SJCRH30 (cell line): ENCODE data around the gene PDF. TPM values are rescaled to one million over a fixed set of nuclear protein-coding genes. Genes with fewer than 3 reads are reported as not detected.

Experiments used
- DNase-seq, 2 experiments: peaks; one replicate each; pipeline ENCODE4 v3.0.0-alpha.2; 2015 to 2020
- H3K27ac ChIP-seq: fragments of 250-450 bp; sonication (Bioruptor Pico); 2 replicates; pipeline ENCODE4 v1.5.1; 2020; ENCODE audit warnings: mild to moderate bottlenecking, moderate library complexity
- H3K27me3 ChIP-seq: fragments of 250-450 bp; sonication (Bioruptor Pico); 2 replicates; pipeline ENCODE4 v1.5.1; 2020; ENCODE audit warnings: mild to moderate bottlenecking, moderate library complexity
- H3K36me3 ChIP-seq: fragments of 250-450 bp; sonication (Bioruptor Pico); 2 replicates; pipeline ENCODE4 v1.5.1; 2020; ENCODE audit warnings: mild to moderate bottlenecking, moderate library complexity
- H3K4me1 ChIP-seq: fragments of 250-450 bp; sonication (Bioruptor Pico); 2 replicates; pipeline ENCODE4 v1.5.1; 2020; ENCODE audit warnings: mild to moderate bottlenecking, moderate library complexity
- H3K4me3 ChIP-seq: fragments of 250-450 bp; sonication (Bioruptor Pico); 2 replicates; pipeline ENCODE4 v1.5.1; 2020; ENCODE audit warnings: mild to moderate bottlenecking, moderate library complexity
- H3K9me3 ChIP-seq: fragments of 250-450 bp; sonication (Bioruptor Pico); replicated peaks from 2 replicates; pipeline ENCODE4 v1.5.1; 2020; ENCODE audit warnings: mild to moderate bottlenecking, moderate library complexity
- total RNA-seq: library from RNA; depleted of rRNA; stranded (reverse); fragments of >200 nt; shearing (Covaris generic); gene quantifications from 2 replicates; pipeline ENCODE4 v1.2.3, GENCODE V29; 2014

Gene PDF
- total RNA-seq, 1 experiment from 2014 or later = 10.3 TPM

DNA sequence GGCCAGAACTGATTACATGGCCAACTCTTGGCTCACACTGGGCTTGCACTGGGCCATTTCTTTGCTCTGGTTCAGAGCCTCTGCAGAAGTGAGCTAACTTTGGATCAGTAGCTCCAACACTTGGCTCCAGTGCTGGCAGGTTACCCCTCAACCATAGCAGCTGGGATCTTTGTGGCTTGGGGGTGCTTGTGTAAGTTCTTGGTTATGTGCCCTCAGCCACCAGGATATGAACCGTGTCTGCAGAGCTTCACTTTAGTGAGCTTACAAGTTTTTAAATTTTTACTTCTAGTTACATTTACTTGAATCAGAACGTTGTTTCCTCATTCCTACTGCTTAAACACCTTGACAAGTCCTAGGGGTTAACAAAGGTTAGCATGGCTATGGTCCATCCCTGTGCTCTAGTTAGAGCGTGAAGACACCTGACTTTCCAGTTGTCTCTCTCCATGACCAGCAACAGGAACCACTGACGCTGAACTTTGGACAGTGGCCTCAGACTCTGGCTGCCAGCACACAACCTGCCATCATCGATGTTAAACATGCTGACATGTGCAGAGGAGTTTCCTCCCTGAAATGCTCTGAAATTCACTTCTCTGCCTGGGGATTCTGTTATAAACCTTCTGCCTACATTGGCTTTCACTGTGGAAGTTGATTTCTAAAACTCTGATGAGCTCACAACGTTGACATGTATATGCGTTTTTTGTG lies 4.1 kb downstream of the PDF start:
- H3K36me3 ChIP-seq = peaks cover 37% of the 10 kb centered on the region

DNA sequence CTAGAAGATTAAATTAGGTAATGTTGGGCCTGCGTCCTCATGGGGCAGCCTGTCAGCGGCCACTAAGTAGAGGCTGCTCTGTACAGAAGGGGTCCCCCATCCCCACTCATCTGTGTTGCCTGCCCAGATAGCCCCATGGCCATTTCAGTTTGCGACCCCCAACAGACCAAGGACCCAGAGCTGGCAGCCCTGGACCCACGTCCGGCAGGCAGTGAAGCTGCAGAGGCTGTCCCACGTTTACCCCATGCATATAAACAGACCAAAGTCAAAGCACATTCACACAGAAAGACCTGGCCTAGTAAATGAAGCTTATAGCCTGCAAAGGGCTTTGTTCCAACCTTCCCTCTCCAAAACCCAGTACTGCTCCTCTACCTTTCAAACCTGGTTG lies 4.6 kb downstream of the PDF start:
- no peaks in the 10 kb centered on the region for H3K9me3 ChIP-seq
- H3K4me1 ChIP-seq = peaks cover 10% of the 10 kb centered on the region
- DNase-seq = no peak
- H3K27me3 ChIP-seq = no peaks in the 10 kb centered on the region
- H3K4me3 ChIP-seq = no peak overlapping the region
- no peak overlapping the region for H3K27ac ChIP-seq
- H3K36me3 ChIP-seq = peaks cover 37% of the 10 kb centered on the region

More for the DNA sequence above, 4.1 kb downstream of the PDF start:
- no peak overlapping the region for H3K4me3 ChIP-seq
- H3K27me3 ChIP-seq = no peaks in the 10 kb centered on the region
- H3K9me3 ChIP-seq = no peaks in the 10 kb centered on the region
- H3K4me1 ChIP-seq = peaks cover 10% of the 10 kb centered on the region
- H3K27ac ChIP-seq = no peak overlapping the region
- no peak for DNase-seq

DNA sequence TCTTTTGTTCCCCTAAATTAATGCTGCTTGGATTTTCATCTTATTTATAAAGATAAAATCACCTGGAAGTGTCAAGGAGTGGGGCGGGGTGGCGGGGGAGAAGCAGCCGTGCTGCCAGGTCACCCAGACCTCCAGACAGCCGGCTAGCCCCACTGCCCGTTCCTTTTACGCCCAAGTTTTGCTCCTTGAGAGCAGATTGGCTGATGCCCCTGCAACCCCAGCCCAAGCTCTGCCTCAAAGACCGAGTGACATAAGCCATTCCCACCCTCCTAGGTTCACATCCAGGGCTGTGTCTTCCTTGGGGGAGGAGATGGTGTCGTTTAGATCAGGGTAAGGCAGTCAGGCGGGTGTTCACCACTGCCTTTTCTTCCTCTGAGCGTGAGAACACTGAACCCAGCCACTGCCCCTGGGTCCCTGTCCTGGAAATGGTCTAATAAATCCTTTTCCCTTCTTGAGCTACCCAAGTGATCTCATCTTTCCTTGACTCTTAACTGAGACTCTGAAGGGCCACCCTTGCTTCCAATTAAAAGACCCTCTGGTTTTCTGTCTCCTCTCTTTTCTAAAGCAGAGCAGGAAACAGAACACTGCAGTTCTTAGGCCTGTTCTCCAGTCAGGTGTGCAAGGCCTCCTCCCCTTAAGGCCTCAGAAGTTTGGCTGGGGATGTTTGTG lies 5.7 kb downstream of the PDF start:
- peaks cover 40% of the 10 kb centered on the region for H3K36me3 ChIP-seq
- peaks cover 10% of the 10 kb centered on the region for H3K4me1 ChIP-seq
- no peak for DNase-seq
- H3K4me3 ChIP-seq = no peak overlapping the region
- no peaks in the 10 kb centered on the region for H3K9me3 ChIP-seq
- H3K27ac ChIP-seq = no peak overlapping the region
- no peaks in the 10 kb centered on the region for H3K27me3 ChIP-seq

DNA sequence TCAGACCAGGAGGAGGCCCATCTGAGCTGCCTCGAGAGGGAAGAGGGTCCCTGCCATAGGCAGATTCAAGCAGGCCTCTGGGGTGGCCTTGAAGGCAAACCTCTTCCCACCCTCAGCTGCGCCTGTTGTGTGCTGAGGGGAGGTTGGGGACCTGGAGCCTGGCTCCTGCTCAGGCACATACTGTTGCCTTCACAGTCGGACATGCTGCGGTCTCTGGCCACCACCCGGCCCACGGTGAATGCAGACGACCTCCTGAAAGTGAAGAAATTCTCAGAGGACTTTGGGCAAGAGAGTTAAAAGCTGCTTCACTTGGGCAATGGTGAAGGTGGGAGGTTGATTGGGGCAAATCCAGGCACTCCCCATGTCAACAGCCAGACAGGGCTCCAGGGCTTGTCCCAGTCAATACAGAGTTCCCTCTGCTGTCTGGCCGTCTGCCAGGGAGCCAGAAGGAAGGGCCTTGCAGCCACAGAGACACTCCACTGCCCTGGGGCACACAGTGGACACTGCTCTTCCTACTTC lies 6.3 kb downstream of the PDF start:
- Histone ChIP-seq H3K36me3 (peaks cover 43% of the 10 kb centered on the region), H3K4me3 (no peak overlapping the region), H3K27me3 (no peaks in the 10 kb centered on the region), H3K27ac (no peak overlapping the region), H3K9me3 (no peaks in the 10 kb centered on the region), H3K4me1 (peaks cover 6% of the 10 kb centered on the region)
- DNase-seq = no peak

DNA sequence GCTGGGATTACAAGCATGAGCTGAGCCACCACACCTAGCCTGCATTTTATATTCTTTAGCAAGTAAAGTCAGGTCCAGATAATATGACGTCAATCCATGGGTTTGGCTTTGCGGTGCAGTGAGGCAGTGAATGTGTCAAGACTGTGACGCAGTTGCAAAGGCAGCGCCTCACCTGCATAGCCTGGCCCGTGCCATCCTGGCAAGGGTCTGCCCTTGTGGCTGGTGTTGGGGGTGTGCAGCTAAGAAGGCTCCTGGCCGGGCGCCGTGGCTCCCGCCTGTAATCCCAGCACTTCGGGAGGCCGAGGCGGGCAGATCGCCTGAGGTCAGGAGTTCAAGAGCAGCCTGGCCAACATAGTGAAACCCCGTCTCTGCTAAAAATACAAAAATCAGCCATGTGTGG lies 7.0 kb downstream of the PDF start:
- Histone ChIP-seq H3K27me3 (no peaks in the 10 kb centered on the region), H3K27ac (no peak overlapping the region), H3K4me1 (no peaks in the 10 kb centered on the region), H3K9me3 (no peaks in the 10 kb centered on the region), H3K36me3 (peaks cover 38% of the 10 kb centered on the region), H3K4me3 (no peak overlapping the region)
- DNase-seq = no peak

DNA sequence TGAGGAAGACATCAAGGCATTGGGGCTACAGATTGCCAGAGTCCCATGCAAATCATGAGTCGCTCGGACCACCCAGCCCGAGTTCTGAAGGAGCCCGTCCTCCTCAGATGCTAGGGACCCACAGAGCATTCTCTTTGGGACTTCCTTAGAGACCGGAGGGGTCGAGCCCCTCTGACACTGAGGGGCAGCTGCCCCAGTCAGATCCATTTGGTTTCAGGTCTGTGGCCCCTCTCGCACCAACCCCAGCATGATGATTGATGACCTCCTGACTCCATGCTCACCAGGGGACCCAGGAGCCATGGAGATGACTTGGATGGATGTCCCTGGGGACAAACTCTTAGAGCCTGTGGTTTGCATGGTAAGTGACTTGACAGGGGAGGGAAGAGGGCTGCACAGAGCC lies 8.0 kb downstream of the PDF start:
- Histone ChIP-seq H3K4me1 (no peaks in the 10 kb centered on the region), H3K9me3 (no peaks in the 10 kb centered on the region), H3K36me3 (peaks cover 34% of the 10 kb centered on the region), H3K4me3 (no peak overlapping the region), H3K27ac (no peak overlapping the region), H3K27me3 (no peaks in the 10 kb centered on the region)
- DNase-seq = no peak

DNA sequence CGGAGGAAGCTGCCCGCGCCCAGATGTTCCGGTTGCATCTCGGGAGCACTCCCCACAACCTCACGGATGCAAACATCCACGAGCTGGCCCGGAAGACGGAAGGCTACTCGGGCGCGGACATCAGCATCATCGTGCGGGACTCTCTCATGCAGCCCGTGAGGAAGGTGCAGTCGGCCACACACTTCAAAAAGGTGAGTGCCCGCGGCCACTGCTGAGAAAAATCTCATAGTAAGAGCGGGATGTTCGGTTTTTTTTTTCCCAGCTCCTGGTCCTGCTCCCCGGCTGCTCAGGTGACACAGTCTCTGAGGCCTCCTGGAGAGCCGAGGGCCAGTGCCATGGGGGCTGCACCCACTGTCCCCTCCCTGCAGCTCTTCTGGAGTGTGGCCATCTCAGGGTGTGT lies 9.3 kb downstream of the PDF start:
- no peak for DNase-seq
- Histone ChIP-seq H3K36me3 (peaks cover 26% of the 10 kb centered on the region), H3K9me3 (no peaks in the 10 kb centered on the region), H3K4me3 (no peak overlapping the region), H3K27me3 (no peaks in the 10 kb centered on the region), H3K27ac (no peak overlapping the region), H3K4me1 (no peaks in the 10 kb centered on the region)

DNA sequence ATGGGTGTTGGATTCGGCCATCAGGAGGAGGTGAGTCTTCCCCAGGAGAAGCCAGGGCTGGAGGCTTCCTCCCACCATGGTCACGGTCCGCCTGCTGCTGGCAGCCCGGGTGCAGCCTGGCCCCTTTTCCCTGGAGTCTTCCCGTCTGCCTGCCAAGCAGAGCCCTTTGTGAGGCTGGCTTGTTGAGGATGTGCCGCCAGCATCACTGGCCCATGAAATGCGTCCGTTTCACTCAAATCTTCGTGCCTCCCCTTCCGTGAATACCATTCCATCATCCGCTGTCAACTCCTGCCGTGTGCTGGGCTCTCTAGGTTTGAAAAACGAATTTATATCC lies 9.7 kb downstream of the PDF start:
- no peak for DNase-seq
- Histone ChIP-seq H3K36me3 (peaks cover 27% of the 10 kb centered on the region; the same call in 1 of the 2 replicates), H3K9me3 (no peaks in the 10 kb centered on the region), H3K4me1 (no peaks in the 10 kb centered on the region), H3K27me3 (no peaks in the 10 kb centered on the region), H3K27ac (no peak overlapping the region), H3K4me3 (no peak overlapping the region)

DNA sequence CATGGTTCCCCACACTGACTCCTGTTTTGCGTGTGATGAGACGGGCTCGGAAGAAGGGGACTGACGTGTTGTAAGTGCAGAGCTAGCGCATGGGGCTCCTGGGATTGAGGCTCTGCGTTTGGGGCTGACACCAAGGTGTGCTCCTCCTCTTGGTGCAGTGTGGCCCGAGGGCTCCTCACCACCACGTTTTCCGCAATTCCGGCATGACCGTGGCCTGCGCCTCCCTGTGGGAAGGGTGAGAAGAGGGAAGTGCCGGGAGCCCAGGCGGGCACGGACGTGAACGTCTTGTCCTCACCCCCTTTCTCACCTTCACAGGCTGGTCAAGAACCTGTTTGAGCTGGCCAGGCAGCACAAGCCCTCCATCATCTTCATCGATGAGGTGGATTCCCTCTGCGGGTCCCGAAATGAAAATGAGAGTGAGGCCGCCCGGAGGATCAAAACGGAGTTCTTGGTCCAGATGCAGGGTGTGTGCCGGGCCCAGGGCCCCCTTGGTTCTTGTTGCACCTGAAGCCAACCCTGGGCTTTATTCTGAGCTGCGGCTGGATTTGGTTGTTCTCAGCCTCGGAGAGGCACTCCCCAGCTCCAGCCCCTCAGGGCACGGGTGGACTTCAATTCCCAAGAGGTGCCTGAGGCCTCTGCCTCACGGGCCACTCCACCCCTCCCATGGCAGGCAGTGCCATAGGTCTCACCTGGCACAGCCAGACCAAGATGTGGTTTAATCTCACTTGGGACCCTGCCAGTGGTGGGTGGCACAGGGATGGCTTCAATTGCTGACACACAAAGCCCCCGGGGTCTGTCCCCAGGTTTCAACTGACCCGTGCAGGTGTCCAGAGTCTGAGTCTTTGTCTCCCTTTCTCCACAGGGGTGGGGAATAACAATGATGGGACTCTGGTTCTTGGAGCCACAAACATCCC lies 10.3 kb downstream of the PDF start:
- no peak for DNase-seq
- Histone ChIP-seq H3K27me3 (no peaks in the 10 kb centered on the region), H3K9me3 (no peaks in the 10 kb centered on the region), H3K36me3 (peaks cover 27% of the 10 kb centered on the region; the same call in 1 of the 2 replicates), H3K4me1 (no peaks in the 10 kb centered on the region), H3K27ac (no peak overlapping the region), H3K4me3 (no peak overlapping the region)

DNA sequence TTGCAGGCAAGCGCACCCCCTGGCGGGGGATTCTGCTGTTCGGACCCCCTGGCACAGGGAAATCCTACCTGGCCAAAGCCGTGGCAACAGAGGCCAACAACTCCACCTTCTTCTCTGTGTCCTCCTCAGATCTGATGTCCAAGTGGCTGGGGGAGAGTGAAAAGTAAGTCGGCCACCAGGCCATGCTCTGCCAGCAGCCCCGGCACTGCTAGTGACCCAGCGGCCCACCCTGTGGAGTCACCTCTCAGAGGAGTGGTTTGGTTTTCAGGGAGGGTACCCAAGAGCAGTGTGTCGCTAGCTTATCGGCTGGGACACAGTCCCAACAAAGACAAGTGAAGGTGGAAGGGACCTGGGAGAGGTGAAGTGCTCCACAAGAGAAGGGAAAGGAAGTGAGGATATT lies 11.0 kb downstream of the PDF start:
- no peak overlapping the region for H3K27ac ChIP-seq
- H3K36me3 ChIP-seq = peaks cover 27% of the 10 kb centered on the region; the same call in 1 of the 2 replicates
- H3K9me3 ChIP-seq = no peaks in the 10 kb centered on the region
- H3K4me1 ChIP-seq = no peaks in the 10 kb centered on the region
- DNase-seq = no peak
- no peaks in the 10 kb centered on the region for H3K27me3 ChIP-seq
- H3K4me3 ChIP-seq = no peak overlapping the region

DNA sequence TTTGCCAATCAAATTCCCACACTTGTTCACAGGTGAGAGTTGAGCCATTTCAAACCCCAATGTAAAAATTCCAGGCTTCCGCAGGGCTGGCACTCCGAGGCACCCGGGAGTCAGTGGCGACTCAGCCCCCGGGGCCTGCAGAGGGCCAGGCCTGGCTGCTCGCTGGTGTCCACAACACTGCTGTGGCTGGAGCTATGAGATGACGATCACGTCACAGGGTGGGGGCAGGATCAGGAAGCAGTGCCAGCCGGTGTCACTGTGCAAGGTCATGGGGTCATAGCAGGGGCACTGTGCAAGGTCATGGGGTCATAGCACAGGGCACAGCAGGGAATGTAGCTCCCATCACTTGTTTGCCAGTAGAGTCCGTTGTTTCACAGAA lies 11.5 kb downstream of the PDF start:
- no peak for DNase-seq
- Histone ChIP-seq H3K4me1 (no peaks in the 10 kb centered on the region), H3K9me3 (no peaks in the 10 kb centered on the region), H3K4me3 (no peak overlapping the region), H3K27me3 (no peaks in the 10 kb centered on the region), H3K36me3 (peaks cover 25% of the 10 kb centered on the region; the same call in 1 of the 2 replicates), H3K27ac (no peak overlapping the region)

DNA sequence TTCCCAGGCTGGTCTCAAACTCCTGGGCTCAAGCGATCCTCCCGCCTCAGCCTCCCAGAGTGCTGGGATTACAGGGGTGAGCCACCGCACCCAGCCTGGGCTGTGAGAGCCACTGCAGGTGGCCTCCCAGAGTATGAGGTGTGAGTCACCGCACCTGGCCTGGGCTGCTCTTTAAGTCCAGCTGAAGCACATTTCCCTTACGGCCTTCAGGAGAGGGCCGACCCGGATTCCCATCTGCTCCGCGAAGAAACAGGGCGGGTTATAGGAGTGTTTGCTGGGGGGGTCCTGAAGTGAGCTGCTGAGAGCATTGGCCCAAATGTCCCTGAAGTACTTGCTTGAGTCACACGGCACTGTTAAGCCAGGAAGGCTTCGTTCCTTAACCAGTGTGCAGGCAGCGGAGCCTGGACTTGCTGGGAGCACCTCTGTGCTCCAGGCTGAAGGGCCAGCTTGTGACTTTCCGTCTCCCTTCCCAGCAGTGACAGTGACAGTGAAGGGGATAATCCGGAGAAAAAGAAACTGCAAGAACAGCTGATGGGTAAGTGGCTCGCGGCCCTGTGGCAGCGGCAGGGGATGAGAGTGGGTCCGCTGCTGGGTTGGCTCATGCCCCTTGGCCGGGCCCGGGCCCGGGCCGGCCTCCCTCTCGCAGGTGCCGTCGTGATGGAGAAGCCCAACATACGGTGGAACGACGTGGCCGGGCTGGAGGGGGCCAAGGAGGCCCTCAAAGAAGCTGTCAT lies 12.0 kb downstream of the PDF start:
- H3K27me3 ChIP-seq = no peaks in the 10 kb centered on the region
- DNase-seq = no peak

DNA sequence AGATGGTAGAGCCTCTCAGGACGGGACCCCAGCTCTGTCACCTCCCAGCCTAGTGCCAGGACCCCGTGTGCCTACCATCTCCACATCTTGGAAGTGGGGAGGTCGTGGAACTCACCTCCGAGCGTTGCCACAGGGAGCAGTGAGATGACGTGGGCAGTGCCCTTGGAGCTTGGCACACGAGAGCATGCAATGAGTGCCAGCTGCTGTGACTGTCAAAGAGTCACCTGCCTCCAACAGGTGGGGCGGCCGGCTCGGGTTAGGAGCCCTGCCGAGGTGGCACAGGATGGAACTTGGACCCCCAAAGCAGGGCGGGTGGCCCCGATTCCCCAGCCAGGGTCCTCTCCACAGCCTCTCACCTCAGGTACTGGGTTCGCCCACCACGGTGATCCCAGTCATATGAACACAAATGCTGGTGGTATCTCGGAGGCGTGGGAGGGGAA lies 13.8 kb downstream of the PDF start:
- Histone ChIP-seq H3K4me1 (no peaks in the 10 kb centered on the region), H3K4me3 (no peak overlapping the region), H3K36me3 (peaks cover 15% of the 10 kb centered on the region; the same call in 1 of the 2 replicates), H3K27ac (no peak overlapping the region), H3K9me3 (no peaks in the 10 kb centered on the region), H3K27me3 (no peaks in the 10 kb centered on the region)
- DNase-seq = no peak

More for the DNA sequence above, 12.0 kb downstream of the PDF start:
- Histone ChIP-seq H3K4me1 (no peaks in the 10 kb centered on the region), H3K9me3 (no peaks in the 10 kb centered on the region), H3K27ac (no peak overlapping the region), H3K4me3 (no peak overlapping the region), H3K36me3 (peaks cover 24% of the 10 kb centered on the region; the same call in 1 of the 2 replicates)
